SK-N-MC (cell line): ENCODE measurements around the gene CAMSAP2.

Experiments used
- DNase-seq: peaks from one replicate; pipeline ENCODE4 v3.0.0-alpha.2; 2011; ENCODE audit warnings: low read depth, low spot score
- H3K27ac ChIP-seq: fragments of 200-600 bp; sonication (generic); 2 replicates; pipeline ENCODE4 v1.5.1; 2016; ENCODE audit warnings: mixed run types
- H3K36me3 ChIP-seq: fragments of 200-600 bp; sonication (generic); 2 replicates; pipeline ENCODE4 v1.6.1; 2017; ENCODE audit warnings: antibody characterized with exemption, low read length, mixed read lengths; ENCODE audit not compliant: insufficient read depth
- H3K4me3 ChIP-seq: fragments of 200-600 bp; sonication (generic); 2 replicates; pipeline ENCODE4 v1.5.1; 2016
- H3K9ac ChIP-seq: fragments of 200-600 bp; sonication (generic); 2 replicates; pipeline ENCODE4 v1.8.0; 2017; ENCODE audit warnings: mixed run types, mixed read lengths; ENCODE audit not compliant: insufficient read length
- H3K9me3 ChIP-seq: fragments of 200-600 bp; sonication (generic); 2 replicates; pipeline ENCODE4 v1.6.1; 2017; ENCODE audit warnings: low read depth, mild to moderate bottlenecking, antibody characterized with exemption, low read length, moderate library complexity, mixed read lengths
- EZH2 ChIP-seq: fragments of 200-600 bp; sonication (generic); IDR thresholded peaks from one replicate; pipeline ENCODE4 v1.6.1; 2017; ENCODE audit warnings: antibody characterized with exemption
- FOXP2 ChIP-seq: optimal IDR thresholded peaks from 2 replicates; pipeline ENCODE3; 2011; ENCODE audit warnings: mild to moderate bottlenecking, moderate library complexity; ENCODE audit not compliant: insufficient read depth; ENCODE audit errors: extremely low read length, control extremely low read depth
- POLR2AphosphoS5 ChIP-seq: IDR thresholded peaks from 2 replicates; pipeline ENCODE4 v1.6.1; 2012; ENCODE audit warnings: mild to moderate bottlenecking, low read depth, low read length, borderline replicate concordance

CAMSAP2 gene

GRCh38 chr1:200738327-200738948, at the start of gene CAMSAP2:
Gene CAMSAP2 (plus strand): TSS chr1:200738893. CDS start chr1:200739828, 935 bp downstream.
- Histone ChIP-seq H3K36me3 (peaks cover 3% of the 10 kb centered on the region; the same call in 1 of the 2 replicates), H3K4me3 (peak within 1 kb of the TSS; percentile 89), H3K9ac (peak within 1 kb of the TSS; percentile 91), H3K27ac (peak within 1 kb of the TSS; percentile 95), H3K9me3 (no peaks in the 10 kb centered on the region)
- DNase-seq, result no peak
- TF ChIP-seq FOXP2, result no peak
- peak; percentile 89 for TF ChIP-seq POLR2AphosphoS5
- no peak for TF ChIP-seq EZH2

GRCh38 chr1:200692316-200692715, 46.4 kb upstream of the CAMSAP2 start:
- Histone ChIP-seq H3K27ac (no peak overlapping the region), H3K9ac (no peak overlapping the region), H3K9me3 (no peaks in the 10 kb centered on the region), H3K4me3 (no peak overlapping the region), H3K36me3 (no peaks in the 10 kb centered on the region)
- TF ChIP-seq EZH2, result no peak
- TF ChIP-seq POLR2AphosphoS5, result no peak
- no peak for TF ChIP-seq FOXP2
- no peak for DNase-seq

- TF ChIP-seq EZH2 (no peak), POLR2AphosphoS5 (no peak), FOXP2 (no peak)
- no peaks in the 10 kb centered on the region for H3K36me3 ChIP-seq
- no peaks in the 10 kb centered on the region for H3K9me3 ChIP-seq
- H3K9ac ChIP-seq, result no peak overlapping the region
- DNase-seq, result no peak
- no peak overlapping the region for H3K4me3 ChIP-seq
- H3K27ac ChIP-seq, result no peak overlapping the region
These were observed 45.4 kb upstream of the CAMSAP2 start for GRCh38 chr1:200693327-200693726.

GRCh38 chr1:200694738-200695137, 44.0 kb upstream of the CAMSAP2 start:
- TF ChIP-seq FOXP2 (no peak), POLR2AphosphoS5 (no peak), EZH2 (no peak)
- no peaks in the 10 kb centered on the region for H3K9me3 ChIP-seq
- H3K4me3 ChIP-seq, result 0 out of 2 replicates have a peak overlapping the region, but pooled peaks have one; percentile 25
- no peak for DNase-seq
- H3K36me3 ChIP-seq, result no peaks in the 10 kb centered on the region
- H3K9ac ChIP-seq, result peak overlapping the region; percentile 11
- H3K27ac ChIP-seq, result no peak overlapping the region

GRCh38 chr1:200699871-200700270, 38.8 kb upstream of the CAMSAP2 start:
- no peak for DNase-seq
- H3K9me3 ChIP-seq, result no peaks in the 10 kb centered on the region
- H3K27ac ChIP-seq, result no peak overlapping the region
- TF ChIP-seq EZH2, result no peak
- TF ChIP-seq POLR2AphosphoS5, result no peak
- no peak for TF ChIP-seq FOXP2
- no peak overlapping the region for H3K9ac ChIP-seq
- H3K4me3 ChIP-seq, result no peak overlapping the region
- H3K36me3 ChIP-seq, result no peaks in the 10 kb centered on the region

- no peak overlapping the region for H3K9ac ChIP-seq
- no peaks in the 10 kb centered on the region for H3K36me3 ChIP-seq
- DNase-seq, result no peak
- H3K4me3 ChIP-seq, result no peak overlapping the region
- TF ChIP-seq EZH2, result no peak
- TF ChIP-seq FOXP2, result no peak
- no peak for TF ChIP-seq POLR2AphosphoS5
- no peak overlapping the region for H3K27ac ChIP-seq
- H3K9me3 ChIP-seq, result no peaks in the 10 kb centered on the region
These were observed 33.6 kb upstream of the CAMSAP2 start for GRCh38 chr1:200704986-200705500.

- Histone ChIP-seq H3K27ac (no peak overlapping the region), H3K9ac (no peak overlapping the region), H3K9me3 (no peaks in the 10 kb centered on the region), H3K36me3 (no peaks in the 10 kb centered on the region), H3K4me3 (no peak overlapping the region)
- no peak for TF ChIP-seq FOXP2
- TF ChIP-seq POLR2AphosphoS5, result no peak
- no peak for TF ChIP-seq EZH2
- no peak for DNase-seq
These were observed 32.4 kb upstream of the CAMSAP2 start for GRCh38 chr1:200706111-200706814.

GRCh38 chr1:200707116-200707515, 31.6 kb upstream of the CAMSAP2 start:
- H3K27ac ChIP-seq, result no peak overlapping the region
- no peak for DNase-seq
- H3K4me3 ChIP-seq, result no peak overlapping the region
- no peaks in the 10 kb centered on the region for H3K36me3 ChIP-seq
- TF ChIP-seq EZH2, result no peak
- no peak overlapping the region for H3K9ac ChIP-seq
- H3K9me3 ChIP-seq, result no peaks in the 10 kb centered on the region
